Activated CD8-positive, alpha-beta memory T cell treated with anti-CD3 and anti-CD28 coated beads, Interleukin-2, amount 50 U/mL, for 1 hour (primary cell): ENCODE results near the gene ANKRD13A.

Experiments
- DNase-seq: peaks from one replicate; pipeline ENCODE4 v3.0.0-alpha.2; 2020; ENCODE audit errors: extremely low read depth

Gene ANKRD13A

DNA sequence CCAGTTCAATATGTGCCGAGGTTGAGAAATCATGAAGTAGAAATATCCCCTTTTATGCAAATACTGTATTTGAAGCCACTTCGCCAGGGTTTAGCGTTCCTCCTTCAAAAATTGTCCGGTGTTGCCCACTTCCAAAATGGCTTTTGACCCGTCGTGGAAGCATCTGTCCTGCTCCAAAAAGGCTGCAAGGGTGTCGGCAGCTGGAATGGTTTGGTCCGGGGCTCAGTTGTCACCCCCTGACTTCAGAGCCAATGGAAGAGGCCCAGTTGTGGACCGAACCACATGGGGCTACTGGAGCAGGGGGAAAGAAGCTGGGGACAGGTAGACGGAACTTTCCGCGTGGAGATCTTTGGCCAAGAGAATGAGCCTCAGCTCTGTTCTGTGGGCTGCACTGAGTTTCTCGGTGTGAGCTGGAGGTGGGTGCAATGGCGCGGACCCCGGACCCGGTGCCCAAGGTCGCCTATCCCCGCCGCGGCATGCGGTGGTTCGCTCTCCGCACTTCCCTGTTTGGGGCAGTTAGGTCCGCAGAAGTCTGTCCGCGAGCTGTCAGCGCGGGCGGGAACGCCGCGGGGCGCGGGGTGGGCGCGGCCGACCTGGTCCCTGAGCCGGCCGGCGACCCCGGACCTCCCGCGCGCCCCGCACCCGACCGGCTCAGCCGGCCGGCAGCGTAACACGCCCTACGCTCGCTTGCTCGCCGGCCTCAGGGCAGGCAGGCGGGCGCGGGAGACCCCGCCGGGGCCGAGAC lies at the start of gene ANKRD13A:
ANKRD13A (plus strand) TSS at position 527 of the 745 bp plus-strand sequence. CDS start 259 bp downstream, outside the sequence.
- peak; percentile 83 for DNase-seq

GRCh38 chr12:109950625-109951024 lies 48.6 kb upstream of the ANKRD13A start:
- DNase-seq, result no peak

DNA sequence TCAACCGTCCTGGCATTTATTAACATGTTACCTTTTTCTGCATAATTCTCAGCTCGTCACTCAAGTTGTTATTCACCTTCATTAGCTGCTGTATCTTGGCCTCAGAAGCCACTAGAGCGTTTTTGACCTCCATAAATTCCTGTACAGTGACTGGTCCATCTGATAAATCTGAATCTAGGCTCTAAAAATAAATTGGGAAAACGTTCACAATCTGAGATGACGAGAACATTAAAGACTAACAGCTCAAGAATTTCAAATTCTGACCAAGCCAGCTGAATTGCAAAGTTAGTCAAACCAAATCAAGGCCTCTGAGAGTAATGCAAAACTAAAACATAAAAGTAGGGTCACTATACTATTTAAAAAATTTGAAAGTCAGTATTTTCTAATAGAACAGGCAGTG lies 48.1 kb upstream of the ANKRD13A start:
- no peak for DNase-seq

- DNase-seq, result no peak
Observed at GRCh38 chr12:109951751-109952150, 47.5 kb upstream of the ANKRD13A start.

DNA sequence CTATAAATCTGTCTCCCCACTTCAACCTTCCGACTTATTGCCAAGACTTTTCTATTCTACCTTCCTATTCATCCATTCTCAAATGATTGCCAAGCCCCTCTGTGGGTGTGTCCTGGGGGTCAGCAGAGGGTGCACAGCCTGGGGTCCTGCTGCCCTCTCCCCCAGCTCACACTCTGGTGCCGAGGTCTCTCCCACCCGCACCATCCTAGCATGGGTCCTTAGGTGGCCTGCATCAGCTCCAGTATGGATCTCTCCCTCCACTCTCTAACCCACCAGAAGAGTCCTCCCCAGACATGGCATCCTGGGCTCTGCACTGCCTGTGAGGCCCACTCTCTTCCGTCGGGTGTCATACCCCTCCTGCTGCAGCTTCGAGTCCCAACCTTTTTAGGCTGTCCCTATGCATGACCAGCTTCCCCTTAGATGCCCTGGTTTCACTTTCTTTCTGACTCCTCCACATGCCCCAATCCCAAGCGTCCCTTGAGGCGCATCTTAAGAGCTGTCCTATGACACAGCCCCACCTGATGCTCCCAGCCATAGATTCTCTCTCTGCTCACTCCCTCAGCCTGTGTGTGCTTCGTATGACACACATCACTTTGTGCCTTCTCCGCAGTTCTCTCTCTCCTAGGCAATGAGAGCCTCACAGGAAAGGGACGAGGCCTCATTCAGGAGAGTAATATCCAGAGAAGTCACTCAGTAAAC lies 46.9 kb upstream of the ANKRD13A start:
- DNase-seq, result no peak

DNA sequence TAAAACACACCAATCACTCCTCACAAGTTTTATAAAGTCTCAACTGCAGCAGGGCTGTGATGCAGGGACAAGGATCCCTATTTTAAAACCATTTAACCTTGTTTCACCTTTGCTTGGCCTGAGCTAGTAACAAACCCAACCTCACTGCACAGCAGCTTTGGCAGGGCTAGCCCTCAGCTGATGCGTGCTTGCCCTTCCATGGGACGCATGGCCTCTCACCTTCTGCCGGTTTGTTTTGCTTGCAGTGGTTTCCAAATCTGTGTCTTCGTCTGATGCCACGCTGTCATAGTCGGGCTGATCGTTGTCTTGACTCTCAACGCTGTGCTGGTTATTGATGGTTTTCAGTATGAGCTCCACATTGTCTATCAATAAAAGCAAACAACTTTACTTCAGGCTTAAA lies 46.4 kb upstream of the ANKRD13A start:
- DNase-seq, result no peak

DNA sequence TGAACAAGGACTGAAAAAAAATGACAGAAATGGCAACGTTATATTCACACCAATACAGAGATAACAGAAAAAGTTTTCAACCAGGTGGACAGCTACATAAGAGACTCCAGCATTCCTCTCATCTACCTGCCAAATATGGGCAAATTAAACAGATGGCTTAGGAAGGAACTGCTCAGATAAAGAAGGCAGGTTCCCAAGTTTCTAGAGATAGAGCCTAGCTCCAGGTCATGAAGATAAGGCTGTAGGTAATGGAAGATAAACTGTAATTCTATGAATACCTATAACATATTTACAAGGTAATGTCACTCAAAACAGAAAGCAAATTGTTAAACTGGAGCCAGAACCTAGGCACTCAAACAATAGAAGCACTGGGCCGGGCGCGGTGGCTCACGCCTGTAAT lies 45.6 kb upstream of the ANKRD13A start:
- DNase-seq, result no peak

- no peak for DNase-seq
Observed at GRCh38 chr12:109958374-109958773, 40.9 kb upstream of the ANKRD13A start.

DNA sequence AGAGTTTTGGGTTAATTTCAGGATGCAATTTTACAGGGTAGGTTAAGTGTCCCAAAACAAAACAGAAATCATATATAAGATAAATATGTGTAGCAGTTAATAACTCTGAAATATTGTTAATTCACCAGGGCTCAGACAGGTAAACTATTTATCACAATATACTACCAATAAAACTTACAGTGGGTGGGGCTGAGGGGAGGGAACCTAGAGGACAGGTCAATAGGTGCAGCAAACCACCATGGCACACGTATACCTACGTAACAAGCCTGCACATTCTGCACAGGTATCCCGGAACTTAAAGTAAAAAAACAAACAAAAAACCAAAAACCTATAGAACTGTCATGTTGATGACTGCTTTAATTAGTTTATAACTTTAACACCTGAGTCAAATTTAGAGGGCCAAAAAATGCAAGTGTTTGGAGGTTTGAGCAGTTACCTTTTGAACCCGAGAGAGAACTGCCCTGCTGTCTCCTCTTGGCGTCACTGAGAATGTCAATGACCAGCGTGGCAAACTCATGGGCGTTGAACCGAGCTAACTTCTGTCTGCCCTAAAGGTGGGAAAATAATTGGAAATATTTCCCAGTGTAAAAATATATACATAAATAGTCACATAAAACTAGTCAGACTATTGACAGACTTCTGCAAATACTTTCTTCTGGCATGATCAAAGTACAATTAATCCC lies 39.7 kb upstream of the ANKRD13A start:
- DNase-seq, result no peak

GRCh38 chr12:109961201-109961600 lies 38.0 kb upstream of the ANKRD13A start:
- DNase-seq, result no peak

DNA sequence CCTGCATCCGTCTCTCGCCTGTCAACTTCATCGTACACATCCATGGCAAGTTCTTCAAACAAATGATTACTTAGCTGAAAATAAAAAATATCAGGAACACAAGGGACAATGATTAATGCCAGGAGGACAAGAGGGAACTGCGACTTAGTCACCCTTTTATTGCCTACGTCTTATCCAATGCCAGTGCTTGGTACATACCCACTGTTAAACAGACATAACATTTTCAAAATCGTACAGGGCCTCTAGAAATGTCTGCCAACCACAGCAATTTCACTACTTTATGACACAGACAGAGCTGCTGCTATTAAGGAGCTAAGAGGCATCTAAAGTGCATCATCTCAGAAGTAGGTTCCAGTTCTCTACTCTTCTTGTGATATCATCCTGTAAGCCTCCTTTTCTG lies 37.6 kb upstream of the ANKRD13A start:
- no peak for DNase-seq

DNA sequence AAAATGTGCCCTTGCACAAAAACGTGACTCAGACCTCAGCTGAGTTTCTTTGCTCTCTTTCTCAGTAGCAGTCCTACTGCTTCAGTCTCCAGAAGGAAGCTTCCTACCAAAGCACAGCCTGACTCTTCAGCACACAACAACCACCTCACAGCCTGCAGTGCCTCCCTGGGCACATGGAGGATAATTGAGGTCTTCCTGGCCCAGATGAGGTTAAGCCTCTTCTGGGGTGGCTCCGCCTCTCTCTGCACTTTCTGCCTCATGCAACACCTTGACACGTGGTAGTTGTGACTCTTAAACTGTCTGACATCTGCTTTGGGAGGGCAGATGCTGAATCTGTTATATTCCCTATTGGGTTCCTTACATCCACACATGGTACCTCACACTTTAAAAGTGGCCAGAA lies 36.8 kb upstream of the ANKRD13A start:
- DNase-seq, result no peak

DNA sequence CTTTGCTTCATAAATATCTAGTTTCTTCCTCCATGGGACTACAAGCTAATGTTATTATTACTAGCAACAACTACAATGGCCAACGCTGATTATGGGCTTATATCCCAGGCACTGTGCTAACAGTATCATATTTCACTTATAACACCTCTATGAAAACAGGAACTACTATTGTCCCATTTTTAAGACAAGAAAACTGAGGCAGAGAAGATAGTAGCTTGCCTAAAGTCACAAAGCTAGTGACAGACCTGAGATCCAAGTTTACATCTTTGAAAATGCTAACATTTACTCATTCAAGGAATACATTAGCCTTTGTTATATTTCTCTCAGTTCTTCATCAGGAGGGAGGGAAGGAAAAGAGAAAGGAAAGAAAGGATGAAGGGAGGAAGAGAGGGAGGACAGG lies 35.9 kb upstream of the ANKRD13A start:
- DNase-seq, result no peak

DNA sequence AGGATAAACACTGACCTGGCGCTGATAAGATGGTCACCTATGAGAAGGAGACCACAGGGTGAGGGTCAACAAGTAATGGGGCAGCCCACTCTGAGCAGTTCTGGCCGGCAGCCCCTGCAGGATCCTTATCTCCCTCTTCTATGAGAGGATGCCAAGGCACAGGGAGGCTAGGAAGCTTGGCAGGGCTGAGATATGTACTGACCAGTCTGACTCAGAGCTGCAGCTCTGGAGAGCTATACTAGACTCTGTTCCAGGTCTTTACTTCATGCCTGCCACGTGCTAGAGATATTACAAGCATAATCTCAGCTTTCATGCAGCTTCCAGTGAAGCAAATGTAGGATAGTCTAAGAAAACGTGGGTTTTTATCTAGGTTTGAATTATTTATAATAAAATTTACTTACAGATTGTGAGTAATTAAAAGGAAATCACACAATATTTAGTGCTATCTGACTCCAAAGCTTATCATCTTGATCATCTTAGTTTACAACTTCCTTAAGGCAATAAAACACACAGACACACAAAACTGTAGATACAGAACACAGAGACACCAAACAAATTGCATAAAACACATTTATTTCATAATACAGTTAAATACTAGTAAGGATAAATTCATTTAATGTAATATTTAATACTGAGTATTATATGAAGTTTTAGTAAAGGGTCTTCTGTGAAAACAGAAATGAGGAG lies 35.3 kb upstream of the ANKRD13A start:
- no peak for DNase-seq

DNA sequence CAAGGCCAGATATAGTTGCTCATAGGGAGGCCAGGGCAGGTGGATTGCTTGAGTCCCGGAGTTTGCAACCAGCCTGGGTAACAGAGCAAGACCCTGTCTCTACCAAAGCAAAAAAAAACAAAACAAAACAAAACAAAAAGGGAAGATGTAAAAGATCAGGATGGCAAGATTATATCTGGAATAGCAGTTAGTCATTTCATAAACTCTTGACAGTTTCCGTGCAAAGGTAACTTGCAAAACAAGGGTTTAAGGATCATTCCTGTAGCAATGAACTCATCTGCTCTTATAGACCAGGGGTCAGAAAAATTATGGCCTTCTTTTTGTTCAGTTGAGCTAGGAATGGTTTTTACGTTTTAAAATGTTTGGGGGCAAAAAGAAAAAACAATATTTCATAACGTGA lies 32.7 kb upstream of the ANKRD13A start:
- DNase-seq, result no peak

DNA sequence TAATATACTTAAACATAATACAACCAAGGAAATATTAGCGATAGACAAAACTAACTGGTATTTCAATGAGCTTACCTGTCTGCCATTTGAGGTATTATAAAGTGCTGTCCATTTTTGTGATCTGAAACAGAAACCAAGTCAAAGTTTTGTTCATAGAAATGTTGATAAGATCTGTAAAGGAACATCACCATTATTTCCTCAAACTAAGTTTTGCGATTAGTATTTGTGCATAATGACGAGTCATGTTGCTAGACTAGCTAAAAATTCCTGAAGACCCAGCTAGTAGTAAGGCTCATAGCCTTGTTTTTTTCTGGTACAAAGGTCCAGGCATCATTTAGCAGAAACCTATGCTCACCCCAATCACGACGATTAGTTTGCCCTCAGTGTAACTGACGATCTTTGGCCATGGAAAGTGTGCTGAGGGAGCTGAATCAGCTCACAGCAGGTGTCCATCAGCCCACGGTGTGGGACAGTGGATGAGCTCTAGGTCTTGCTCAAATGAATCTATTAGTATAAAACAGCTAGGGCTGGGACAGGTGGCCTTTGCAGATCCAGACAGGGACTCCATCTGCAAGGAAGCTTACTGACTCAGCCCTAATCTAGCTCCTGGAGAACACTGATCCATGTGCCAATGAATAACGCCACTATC lies 31.7 kb upstream of the ANKRD13A start:
- no peak for DNase-seq

DNA sequence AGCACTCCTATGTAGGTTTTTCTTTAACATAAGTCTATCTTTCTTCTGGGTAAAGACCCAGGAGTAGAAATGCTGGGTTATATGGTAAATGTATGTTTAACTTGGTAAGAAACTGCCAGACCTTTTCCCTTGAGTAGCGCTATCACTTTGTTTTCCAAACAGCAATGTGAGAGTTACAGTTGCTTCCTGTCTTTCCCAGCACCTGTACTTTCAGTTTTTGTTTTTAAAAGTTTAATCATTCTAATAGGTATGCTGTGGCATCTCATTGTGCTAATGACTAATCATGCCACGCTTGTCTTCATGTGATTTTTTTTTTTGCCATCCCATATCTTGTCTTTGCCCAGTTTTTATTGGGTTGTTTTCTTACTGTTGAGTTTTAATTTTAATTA lies 31.2 kb upstream of the ANKRD13A start:
- no peak for DNase-seq

GRCh38 chr12:109968801-109969200 lies 30.4 kb upstream of the ANKRD13A start:
- no peak for DNase-seq

DNA sequence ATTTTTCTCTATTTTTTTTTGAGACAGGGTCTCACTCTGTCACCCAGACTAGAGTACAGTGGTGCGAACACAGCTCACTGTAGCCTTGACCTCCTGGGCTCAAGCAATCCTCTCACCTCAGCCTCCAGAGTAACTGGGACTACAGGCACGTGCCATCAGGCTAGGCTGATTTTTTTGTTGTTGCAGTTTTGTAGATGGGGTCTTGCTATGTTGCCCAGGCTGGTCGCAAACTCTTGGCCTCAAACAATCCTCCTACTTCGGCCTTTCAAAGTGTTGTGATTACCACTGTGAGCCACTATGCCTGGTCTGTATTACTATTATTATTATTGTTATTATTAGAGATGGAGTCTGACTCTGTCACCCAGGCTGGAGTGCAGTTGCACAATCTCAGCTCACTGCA lies 26.4 kb upstream of the ANKRD13A start:
- no peak for DNase-seq

GRCh38 chr12:109981311-109981710 lies 17.9 kb upstream of the ANKRD13A start:
- DNase-seq, result no peak

DNA sequence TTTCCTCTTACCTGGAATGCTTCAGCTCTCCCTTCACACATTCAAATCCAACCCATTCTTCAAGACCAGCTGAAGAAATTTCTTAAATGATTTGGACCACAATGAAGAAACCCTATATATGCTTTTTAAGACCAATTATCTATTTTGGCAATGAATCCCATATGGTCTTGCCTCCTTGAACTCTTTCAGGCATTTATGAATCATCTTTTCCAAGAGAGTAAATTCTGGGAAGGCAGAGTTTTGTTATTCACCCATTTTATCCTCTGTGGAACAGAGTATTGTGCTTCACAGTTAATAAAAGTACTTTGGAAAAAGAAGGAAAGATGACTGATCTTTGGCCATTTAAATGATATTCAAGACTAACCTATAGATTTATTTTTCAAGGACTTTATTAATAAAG lies 17.0 kb upstream of the ANKRD13A start:
- no peak for DNase-seq
